Measurements from ENCODE around the gene NLRP6.
"Not testable (repeated sequence)": the region's sequence is repeated elsewhere in the genome, so short reads cannot be mapped to it uniquely, and the experiment has no call there.

Gene NLRP6

GRCh38 chr11:279040-279965 is 1.1 kb downstream of the NLRP6 start:
- DNase-seq = peak in 6 of 42 donors; percentile 2 to 34 (median 10)
- intact Hi-C loops (cut with DNase I) = no loop called here

GRCh38 chr11:279966-280705 is 1.9 kb downstream of the NLRP6 start:
- peak in 7 of 42 donors; percentile 3 to 41 (median 11) for DNase-seq
- intact Hi-C loops (cut with DNase I) = no loop called here

GRCh38 chr11:280706-281485 is 2.7 kb downstream of the NLRP6 start:
- DNase-seq = peak in 7 of 42 donors; percentile 5 to 41 (median 13)
- intact Hi-C loops (cut with DNase I) = no loop called here

- intact Hi-C loops (cut with DNase I) = no loop called here
- DNase-seq = peak in 6 of 42 donors; percentile 1 to 29 (median 6)
Measured at GRCh38 chr11:281486-282161, 3.4 kb downstream of the NLRP6 start.

GRCh38 chr11:282171-282570 is 4.0 kb downstream of the NLRP6 start:
- DNase-seq = peak in 5 of 42 donors; percentile 3 to 17 (median 5)
- intact Hi-C loops (cut with DNase I) = no loop called here

- intact Hi-C loops (cut with DNase I) = no loop called here
- peak in 6 of 42 donors; percentile 2 to 22 (median 2) for DNase-seq
Measured at GRCh38 chr11:282630-283360, 4.6 kb downstream of the NLRP6 start.

- intact Hi-C loops (cut with DNase I) = no loop called here
- DNase-seq = peak in 3 of 42 donors; percentile 0 to 14 (median 11)
Measured at GRCh38 chr11:283405-284104, 5.3 kb downstream of the NLRP6 start.

GRCh38 chr11:284105-285020 is 6.2 kb downstream of the NLRP6 start:
- DNase-seq = peak in 8 of 42 donors; percentile 1 to 33 (median 10)
- intact Hi-C loops (cut with DNase I) = no loop called here

- DNase-seq = peak in 8 of 42 donors; percentile 1 to 30 (median 7)
- intact Hi-C loops (cut with DNase I) = no loop called here
Measured at GRCh38 chr11:285021-285893, 7.0 kb downstream of the NLRP6 start.

- intact Hi-C loops (cut with DNase I) = no loop called here
- DNase-seq = peak in 3 of 42 donors; percentile 2 to 20 (median 13)
Measured at GRCh38 chr11:285894-286220, 7.7 kb downstream of the NLRP6 start.

GRCh38 chr11:286977-287820 is 9.0 kb downstream of the NLRP6 start:
- intact Hi-C loops (cut with DNase I) = not testable (repeated sequence)
- peak in 5 of 42 donors; percentile 1 to 28 (median 9) for DNase-seq

GRCh38 chr11:287821-288477 is 9.7 kb downstream of the NLRP6 start:
- intact Hi-C loops (cut with DNase I) = no loop called here
- DNase-seq = peak in 5 of 42 donors; percentile 1 to 26 (median 13)

GRCh38 chr11:288478-289397 is 10.5 kb downstream of the NLRP6 start, which contains the start of gene PGGHG:
Gene PGGHG (plus strand): TSS chr11:289126. CDS start chr11:289817, 691 bp downstream.
- peak in 20 of 42 donors; percentile 0 to 61 (median 35) for DNase-seq
- intact Hi-C loops (cut with DNase I) = no loop called here

Measured in head of caudate nucleus (tissue), 42 donors.